ENCODE measurements around the gene GYG2.

Gene GYG2

DNA sequence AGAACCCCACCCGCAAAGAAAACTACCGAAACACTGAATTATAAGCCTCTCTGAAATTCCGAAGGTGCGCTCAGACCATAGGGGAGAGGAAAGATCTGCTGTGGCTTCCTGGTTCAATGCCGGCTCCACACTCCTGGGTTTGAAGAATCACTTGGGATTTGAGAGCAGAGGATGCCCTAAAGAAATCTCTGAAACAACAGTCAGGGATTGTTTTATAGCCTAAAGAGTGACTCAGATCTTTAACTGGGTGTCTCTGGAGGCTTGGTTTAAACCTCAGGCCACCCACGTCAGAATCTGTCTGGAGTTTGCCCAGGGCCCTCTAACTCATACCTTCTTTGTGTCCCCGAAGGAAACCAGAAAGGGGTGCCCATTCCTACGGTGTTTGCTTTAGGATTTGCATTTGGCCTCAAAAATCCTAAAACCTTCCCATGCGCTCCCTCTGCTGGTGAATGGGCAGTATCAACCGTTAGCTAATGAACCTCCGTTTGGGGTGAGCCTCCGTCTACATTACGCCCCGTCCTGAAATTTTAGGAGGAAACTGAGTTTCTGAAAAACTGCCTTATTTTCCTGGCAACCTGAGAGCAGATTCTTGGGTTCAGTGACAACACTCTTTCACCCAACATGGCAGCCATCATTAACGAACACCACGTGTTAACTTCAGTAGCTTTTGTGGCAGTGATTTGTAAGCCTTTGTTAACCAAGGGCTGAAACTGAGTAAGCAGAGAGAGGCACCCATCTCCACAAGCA is 16.4 kb upstream of the GYG2 start:
- peak in 1 of 2 donors; percentile 3 for DNase-seq (ENCODE audit: low read depth in 1 of 2, low spot score in 1 of 2)

DNA sequence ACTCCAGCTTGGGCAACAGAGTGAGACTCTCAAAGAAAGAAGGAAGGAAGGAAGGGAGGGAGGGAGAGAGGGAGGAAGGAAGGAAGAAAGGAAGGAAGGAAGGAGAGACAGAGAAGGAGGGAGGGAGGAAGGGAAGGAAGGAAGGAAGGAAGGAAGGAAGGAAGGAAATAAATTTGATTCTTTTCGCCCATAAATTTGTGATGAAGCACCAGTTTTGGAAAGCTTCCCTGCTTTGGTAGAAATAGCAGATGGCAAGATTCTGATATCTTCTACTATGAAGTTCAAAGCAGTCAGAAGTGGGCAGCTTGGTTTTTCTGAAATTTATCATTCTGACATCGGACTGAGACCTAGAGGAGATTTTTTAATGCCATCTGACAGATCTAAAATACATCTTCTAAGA is 11.7 kb upstream of the GYG2 start:
- DNase-seq (ENCODE audit: low read depth in 1 of 2, low spot score in 1 of 2): no peak

DNA sequence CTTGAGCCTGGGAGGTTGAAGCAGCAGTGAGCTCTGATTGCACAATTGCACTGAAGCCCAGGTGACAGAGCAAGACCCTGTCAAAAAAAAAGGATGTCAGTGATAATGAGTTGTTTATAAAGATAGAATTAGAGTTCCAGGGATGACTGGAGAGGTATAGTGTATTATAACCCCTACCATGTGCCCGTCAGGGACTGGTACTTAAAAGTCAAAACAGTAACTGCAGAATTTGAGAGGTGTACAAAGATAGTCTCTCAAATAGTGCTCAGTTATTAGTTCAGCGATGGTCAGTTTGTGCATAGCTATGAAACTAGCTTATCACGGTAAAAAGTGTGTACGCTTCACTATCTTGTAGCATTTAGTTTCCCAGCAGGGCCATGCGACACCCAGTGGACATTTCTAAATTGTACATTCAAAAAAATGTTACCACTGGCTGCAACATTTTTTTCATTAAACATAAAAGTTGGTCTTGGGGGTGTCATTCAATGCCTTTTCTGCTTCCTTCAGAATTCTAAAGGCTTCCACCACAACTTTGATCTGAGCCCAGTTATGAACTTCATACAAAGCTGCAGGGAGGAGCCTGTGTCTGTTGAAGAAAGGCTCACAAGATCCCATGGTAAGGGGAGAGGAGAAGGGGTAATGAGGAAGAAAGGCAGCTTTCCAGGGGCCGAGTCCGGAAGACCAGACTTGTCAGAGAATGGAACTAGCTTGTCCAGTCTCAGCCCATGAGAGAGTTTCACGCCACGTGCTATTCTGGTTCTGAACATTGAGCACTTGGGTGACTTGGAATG is 9.2 kb upstream of the GYG2 start:
- DNase-seq (ENCODE audit: low read depth in 1 of 2, low spot score in 1 of 2): no peak

DNA sequence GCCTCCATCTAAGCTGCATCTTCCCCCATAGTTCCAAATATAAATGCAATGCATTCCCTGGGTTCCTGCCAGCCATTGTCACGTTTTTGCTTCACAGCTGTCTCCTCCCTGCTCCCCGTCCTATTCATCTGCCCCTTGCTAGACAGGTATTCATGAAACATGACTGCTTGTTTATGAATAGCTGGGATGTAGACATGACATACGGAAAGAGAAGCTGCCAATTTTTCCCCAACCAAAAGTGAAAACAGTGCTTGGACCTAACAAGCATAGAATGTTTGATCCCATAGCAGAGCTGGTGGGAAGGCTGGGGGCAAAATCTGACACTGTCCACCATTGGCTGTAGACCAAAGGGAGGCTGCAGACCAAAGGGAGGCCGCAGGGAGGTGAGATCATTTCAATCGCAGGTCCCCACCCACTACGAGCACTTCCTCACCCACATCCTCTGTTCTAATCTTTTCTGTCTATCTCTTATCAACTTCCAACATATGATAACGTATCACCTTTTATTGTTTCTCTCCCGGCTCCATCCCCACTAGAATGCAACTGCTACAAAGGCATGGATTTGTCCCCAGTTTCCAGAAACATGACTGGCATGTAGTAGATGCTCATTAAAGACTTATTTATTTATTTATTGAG is 8.5 kb upstream of the GYG2 start:
- no peak for DNase-seq (ENCODE audit: low read depth in 1 of 2, low spot score in 1 of 2)

DNA sequence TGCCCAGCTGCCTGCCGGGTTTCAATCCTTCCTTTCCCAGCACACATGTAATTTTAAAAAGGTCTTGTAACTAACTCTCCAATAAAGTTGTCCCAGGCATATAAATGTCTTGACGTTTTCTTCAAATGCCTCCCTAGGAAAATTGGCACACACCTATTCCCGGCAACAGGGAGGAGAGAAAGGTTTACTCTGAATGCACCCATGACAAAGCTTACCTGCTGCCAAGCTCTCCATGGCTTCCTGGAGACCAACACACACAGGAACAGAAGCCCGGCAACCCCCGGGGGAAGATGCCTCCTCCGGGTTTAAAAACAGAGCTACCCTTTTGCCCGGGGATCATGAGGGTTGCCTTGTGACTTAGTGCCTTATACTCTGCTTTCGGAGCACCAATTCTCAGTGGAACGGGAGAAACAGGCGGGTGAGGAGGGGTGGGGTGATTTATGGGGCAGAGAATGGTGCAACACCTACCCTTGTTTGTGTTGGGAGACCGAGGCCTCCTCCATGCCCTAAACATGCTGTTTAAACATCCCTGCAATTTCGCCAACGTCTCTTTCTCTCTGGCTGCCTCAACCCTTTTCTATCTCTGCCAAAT is 4.8 kb upstream of the GYG2 start:
- no peak for DNase-seq (ENCODE audit: low read depth in 1 of 2, low spot score in 1 of 2)

DNA sequence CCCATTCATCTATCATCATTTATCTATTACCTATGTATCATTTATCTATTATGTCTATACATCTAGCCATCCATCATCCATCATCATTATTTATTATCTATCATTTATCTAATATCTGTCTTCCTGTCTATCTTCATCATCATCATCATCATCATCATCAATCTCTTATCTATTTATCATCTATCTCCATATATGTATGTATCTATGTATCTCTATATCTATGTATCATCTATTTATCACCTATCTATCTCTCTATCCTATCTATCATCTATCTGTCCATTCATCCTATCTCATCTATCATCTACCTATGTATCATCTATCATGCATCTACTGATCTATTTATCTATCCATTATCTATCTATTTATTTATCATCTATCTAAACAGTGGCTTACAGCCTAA is 3.8 kb upstream of the GYG2 start:
- no peak for DNase-seq (ENCODE audit: low read depth in 1 of 2, low spot score in 1 of 2)

DNA sequence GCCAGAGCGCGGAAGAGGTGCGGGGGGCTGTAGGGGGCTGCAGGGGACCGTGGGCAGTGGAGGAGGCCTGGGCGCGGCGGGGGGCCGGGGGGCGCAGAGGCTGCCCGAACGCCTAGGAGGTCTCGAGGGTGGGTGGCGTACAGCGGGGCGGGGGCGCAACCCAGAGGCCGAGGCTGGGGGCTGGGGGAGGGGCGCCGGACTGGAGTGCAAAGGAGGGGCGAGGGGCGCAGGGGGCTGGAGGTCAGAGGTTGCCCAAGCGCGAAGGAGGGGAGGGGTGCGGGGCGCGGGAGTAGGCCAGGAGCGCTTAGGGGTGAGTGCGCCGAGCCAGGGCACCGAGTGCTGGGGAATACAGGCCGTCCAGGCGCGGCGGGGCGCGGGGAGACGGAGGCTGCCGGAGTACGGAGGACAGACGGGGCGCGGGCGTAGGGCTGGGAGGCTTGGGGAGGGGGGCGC is 255 bp downstream of the GYG2 start:
- DNase-seq (ENCODE audit: low read depth in 1 of 2, low spot score in 1 of 2): no peak

DNA sequence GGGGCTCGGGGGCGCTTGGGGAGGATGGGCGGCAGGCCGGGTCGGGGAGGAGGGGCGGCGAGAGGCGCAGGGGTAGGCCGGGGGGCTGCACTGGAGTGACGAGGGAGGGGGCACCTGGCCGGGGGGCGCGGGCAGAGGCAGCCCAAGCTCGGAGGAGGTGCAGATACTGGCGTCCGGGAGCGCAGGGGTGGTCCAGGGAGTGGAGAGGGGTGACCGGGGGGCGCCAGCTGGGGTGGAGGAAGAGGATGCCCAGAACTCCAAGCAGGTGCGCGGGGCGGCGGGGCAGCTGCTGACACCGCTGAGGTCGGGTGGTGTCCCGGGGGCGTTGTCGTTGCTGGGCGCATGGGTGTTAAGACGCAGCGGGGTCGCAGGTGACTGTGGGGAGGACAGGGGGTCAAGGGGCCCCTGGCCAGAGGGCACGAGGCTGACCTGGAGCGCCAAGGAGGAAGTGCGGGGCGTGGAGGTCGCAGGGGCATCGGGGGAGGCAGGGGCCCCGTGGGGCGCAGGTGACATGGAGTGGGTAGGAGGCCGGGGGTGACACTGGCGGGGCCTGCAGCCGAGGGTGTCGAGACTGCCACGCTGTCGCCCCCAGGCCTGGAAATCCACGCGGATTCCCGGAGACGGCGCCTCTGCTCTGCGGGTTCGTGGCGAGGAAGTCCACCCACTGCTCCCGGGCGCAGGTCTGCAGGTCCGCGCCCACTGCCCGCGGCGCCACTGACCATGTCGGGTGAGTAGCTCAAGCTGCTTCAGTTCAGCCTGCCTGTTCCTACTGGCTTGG is 928 bp downstream of the GYG2 start:
- no peak for DNase-seq (ENCODE audit: low read depth in 1 of 2, low spot score in 1 of 2)

DNA sequence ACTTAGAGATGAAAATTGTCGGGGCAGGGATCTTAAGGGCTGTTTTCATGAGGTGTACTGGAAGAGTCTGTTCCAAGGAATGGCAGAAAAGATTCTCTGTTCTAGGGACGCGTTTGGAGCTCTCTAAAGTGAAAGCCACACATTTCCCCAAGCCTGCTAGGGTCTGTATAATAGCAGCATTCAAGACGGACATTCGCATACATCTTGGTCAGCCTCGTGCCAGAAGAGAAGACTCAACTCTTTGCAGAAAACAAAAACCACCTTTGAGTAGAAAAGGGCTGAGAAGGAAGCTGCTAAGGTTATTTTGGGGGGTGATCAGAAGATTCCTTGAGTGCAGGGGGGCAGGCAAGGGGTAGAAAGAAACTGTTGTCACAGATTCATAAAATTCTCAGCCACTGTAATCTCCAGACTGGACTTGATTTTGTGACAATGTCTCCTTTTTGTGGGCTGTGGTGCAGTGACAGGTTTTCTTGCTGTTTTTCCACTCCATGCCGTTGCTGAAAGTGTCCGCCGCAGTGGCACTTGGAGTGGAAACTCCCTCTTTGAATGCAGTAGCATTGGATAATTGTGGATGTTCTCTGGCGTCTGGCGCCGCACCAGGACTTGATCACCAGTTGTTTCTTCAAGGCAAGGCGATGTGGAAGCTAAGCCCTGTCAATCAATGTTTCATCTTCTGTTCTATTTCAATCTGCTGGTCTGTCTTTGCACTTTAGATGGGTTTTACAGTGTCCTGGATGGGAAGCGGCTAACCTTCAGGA is 2.9 kb downstream of the GYG2 start:
- no peak for DNase-seq (ENCODE audit: low read depth in 1 of 2, low spot score in 1 of 2)

DNA sequence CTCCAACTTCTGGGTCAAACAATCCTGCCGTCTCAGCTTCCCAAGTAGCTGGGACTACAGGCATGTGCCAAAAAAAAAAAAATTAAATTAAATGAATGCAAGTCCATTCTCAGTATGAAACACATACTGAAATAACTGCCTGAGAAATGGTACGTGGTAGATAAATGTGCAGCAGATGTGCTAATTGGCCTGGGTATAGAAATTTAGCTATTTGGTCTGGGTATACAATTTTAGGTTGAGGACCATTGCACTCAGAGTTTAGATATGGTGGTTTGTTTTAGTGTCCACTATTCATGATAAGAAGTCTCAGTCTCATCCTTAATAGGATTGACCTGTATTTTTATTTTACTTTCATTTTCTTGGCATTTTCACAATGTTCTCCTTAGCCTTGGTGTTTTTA is 9.2 kb downstream of the GYG2 start:
- no peak for DNase-seq (ENCODE audit: low read depth in 1 of 2, low spot score in 1 of 2)

DNA sequence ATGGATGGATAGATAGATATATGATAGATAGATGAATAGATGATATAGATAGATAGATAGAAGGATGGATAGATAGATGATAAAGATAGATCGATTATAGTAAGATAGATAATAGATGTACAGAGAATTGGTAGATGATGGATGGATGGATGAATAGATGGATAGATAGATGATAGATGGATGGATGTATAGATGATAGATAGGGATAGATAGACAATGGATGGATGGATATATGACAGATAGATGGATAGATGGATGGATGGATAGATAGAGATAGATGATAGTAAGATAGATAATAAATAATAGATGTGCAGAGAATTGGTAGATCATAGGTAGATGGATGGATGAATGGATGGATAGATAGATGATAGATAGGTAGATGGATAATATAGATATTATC is 12.2 kb downstream of the GYG2 start:
- DNase-seq (ENCODE audit: low read depth in 1 of 2, low spot score in 1 of 2): no peak

DNA sequence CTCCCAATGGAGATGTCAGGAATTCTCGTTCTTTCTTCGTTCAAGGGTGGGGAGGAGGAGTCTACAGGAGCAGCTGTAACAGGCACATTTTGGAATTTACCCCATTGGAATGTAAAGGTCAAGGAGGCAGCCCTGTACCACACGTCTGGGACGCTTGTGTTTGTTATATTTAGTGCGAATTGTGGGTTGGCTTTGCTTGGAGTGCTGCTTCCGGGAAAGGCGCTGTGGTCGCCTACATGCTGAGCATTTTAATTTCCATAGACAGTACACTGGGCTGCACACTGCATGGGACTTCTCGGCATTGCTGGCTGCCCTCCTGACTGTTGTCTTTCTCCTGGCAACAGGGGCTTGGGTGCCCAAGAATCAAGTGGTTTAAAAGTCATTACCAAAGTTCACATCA is 12.8 kb downstream of the GYG2 start:
- no peak for DNase-seq (ENCODE audit: low read depth in 1 of 2, low spot score in 1 of 2)

DNA sequence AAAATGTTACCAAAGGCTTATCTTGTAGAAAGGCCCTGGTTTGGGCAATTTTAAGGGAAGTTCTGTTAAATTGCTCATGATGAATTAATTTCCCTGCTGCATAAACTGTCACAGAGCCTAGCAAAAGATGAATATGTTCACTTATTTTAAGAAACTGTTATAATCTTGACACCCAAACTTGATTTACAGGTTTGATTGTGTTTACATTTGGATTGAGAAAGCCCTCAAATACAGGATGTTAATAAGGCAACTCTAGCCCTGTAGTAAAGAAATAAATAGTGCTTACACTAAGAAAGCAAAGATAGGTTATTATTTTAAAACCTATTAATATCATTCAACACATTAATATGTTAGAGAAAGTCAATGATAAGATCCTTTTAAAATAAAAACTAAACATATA is 18.3 kb downstream of the GYG2 start:
- DNase-seq (ENCODE audit: low read depth in 1 of 2, low spot score in 1 of 2): no peak

DNA sequence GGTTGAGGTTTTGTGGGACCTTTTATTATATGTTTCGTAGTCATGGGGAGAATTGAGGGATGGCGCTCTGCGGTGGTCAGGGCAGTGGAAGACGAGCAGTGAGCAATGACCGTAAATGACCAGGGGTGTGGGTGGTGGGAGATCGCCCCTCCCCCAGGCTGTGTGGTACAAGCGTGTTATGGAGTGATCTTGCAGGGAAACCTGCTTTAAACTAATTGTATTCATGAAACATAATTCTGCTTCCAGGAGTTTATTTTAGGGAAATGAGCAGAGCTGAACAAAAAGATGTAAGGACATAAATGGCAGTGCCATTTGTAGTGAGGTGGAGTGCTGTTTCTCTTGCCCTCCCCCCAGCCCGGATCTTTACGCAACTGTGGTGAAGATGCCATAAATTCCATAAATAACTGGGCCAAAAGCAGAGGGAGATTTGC is 20.2 kb downstream of the GYG2 start:
- no peak for DNase-seq (ENCODE audit: low read depth in 1 of 2, low spot score in 1 of 2)

DNA sequence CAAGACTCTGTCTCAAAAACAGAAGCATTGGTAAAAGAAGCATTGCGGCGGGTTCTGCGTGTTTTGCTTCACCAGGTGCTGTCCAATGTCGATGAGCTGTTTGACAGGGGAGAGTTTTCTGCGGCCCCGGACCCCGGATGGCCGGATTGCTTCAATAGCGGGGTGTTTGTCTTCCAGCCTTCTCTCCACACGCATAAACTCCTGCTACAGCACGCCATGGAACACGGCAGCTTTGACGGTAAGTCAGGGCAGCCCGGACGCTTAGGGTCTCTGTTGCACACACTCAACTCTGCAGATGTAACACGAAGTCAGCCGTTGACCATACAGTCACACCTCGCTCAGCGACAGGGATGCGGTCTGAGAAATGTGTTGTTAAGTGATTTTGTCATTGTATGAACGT is 26.2 kb downstream of the GYG2 start:
- no peak for DNase-seq (ENCODE audit: low read depth in 1 of 2, low spot score in 1 of 2)

DNA sequence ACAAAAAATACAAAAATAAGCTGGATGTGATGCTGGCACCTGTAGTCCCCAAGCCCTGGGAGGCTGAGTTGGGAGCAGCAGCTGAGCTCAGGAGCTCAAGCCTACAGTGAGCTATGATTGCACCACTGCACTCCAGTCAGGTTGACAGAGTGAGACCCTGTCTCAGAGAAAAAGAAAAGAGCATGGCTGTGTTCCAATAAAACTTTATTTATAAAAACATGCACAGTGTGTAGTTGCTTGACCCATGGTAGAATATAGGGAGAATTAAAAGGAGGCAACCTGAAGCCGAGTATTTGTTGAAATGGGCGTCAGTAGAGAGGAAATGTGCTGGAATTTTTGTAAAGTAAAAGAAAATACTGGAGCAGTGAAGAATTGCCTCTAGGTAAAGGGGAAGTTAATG is 27.0 kb downstream of the GYG2 start:
- DNase-seq (ENCODE audit: low read depth in 1 of 2, low spot score in 1 of 2): no peak

DNA sequence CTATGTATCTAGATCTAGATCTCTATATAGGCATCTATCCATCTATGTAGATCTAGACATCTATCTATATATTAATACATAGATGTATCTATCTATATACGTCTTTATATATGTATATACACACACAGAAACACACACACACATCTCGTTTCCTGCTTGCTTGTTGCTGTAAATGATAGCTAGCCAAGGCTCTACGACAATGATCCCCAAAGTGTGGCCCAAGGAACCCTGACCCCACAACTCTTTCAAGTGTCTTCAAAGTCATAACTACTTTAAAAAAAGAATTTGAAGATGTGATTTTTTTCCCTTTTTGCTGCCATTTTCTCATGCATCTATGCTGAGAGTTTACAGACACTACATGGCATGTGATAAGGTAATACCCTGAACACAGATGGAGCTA is 28.8 kb downstream of the GYG2 start:
- no peak for DNase-seq (ENCODE audit: low read depth in 1 of 2, low spot score in 1 of 2)

DNA sequence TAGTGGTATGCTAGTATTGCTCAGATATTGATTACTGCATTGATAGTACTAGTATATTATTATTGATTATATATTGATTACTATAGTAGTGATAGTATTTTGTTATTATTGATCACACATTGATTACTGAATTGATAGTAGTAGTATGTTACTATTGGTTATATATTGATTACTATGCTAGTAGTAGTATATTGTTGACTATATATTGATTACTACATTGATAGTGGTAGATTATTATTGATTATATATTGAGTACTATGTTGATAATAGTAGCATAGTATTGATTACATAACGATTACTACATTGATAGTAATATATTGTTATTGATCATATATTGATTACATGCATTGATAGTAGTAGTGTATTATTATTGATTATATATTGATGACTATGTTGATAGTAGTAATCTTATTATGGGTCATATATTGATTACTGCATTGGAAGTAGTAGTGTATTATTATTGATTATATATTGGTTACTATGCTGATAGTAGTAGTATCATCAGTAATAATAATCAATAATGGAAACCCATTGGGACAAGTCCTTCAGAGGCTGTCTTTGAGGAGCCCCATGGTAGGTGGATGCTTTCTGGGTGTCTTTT is 30.6 kb downstream of the GYG2 start:
- no peak for DNase-seq (ENCODE audit: low read depth in 1 of 2, low spot score in 1 of 2)

DNA sequence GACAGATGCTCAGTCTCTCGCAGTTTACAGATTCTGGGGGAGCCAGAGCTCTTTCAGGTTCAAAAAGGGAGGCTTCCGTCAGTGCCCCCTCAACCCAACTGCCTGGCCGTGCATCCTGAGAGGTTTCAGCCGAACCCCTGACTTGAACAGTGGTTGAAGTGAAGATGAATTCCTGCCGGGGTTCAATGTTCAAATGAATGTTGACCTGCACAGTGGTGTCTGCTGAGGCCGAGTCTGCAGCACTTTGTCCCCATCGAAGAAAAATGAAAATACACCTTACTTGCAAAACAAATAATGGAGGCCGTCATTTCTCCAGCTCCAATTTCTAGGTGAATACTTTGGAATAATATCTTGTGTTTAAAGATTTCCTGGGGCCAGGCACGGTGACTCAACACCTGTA is 33.7 kb downstream of the GYG2 start:
- DNase-seq (ENCODE audit: low read depth in 1 of 2, low spot score in 1 of 2): no peak

DNA sequence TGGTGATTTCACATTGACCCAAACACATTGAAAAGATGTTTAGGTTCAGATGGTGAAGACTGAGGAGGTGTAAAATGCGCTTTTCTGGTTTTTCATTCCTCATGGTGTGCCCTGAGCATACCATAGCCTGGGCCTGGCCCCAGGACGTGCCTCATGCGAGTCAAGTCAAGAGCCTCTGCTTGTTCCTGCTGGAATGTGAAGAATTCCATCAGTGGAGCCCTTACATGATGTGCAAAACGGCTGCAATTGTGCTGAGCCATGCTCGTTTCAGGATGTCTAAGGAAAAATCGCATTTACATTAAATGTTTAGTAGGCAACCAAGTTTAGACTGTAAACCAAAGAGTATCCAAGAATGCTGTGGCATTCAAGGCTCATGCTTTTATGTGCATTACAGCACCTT is 34.9 kb downstream of the GYG2 start:
- no peak for DNase-seq (ENCODE audit: low read depth in 1 of 2, low spot score in 1 of 2)
